Testis (tissue), 3 donors: Measurements from ENCODE around the gene IRF3. TPM values are rescaled to one million over a fixed set of nuclear protein-coding genes. Genes with fewer than 3 reads are reported as not detected.

ENCODE experiments used
- DNase-seq: peaks from one replicate; pipeline ENCODE4 v3.0.0-alpha.2; 2019
- H3K27ac ChIP-seq, 2 donors: fragments of 200-600 bp; sonication (generic); one replicate each; pipeline ENCODE4 v1.5.1; 2019
- H3K27me3 ChIP-seq: fragments of 200-600 bp; sonication (generic); one replicate; pipeline ENCODE4 v1.5.1; 2019
- H3K36me3 ChIP-seq: fragments of 200-600 bp; sonication (generic); one replicate; pipeline ENCODE4 v1.5.1; 2017; ENCODE audit warnings: low read depth; ENCODE audit errors: missing control alignments
- H3K4me1 ChIP-seq: fragments of 200-600 bp; sonication (generic); one replicate; pipeline ENCODE4 v1.5.1; 2019
- H3K4me3 ChIP-seq, 2 donors: fragments of 200-600 bp; sonication (generic); one replicate each; pipeline ENCODE4 v1.5.1; 2017 to 2019
- H3K9me3 ChIP-seq: fragments of 200-600 bp; sonication (generic); one replicate; pipeline ENCODE4 v1.5.1; 2017
- POLR2A ChIP-seq: fragments of 450-650 bp; IDR thresholded peaks from one replicate; pipeline ENCODE4 v1.6.1; 2017; ENCODE audit warnings: antibody characterized with exemption, mild to moderate bottlenecking, moderate library complexity
- WGBS, 2 donors: methylation state at CpG; one replicate each; pipeline ENCODE4 v1.1.5; 2018; 5-methylcytosine and 5-hydroxymethylcytosine counted together
- intact Hi-C: fragments of 100-400 bp; cut with DNase I; formaldehyde crosslinking; loops from one replicate; pipeline ENCODE4 v1.15.1; 2023; ENCODE audit warnings: low total_unique reads
- polyA plus RNA-seq: library from polyadenylated mRNA; stranded (reverse); fragments of 350-450 nt; fragmentation: Illumina TruSeq; extraction: RNeasy Lipid Tissue Mini Kit (QIAGEN cat#74804); gene quantifications from one replicate; pipeline ENCODE4 v1.2.3, GENCODE V29; 2014; ENCODE audit warnings: low read depth, low replicate concordance; ENCODE audit not compliant: insufficient read depth
- total RNA-seq, 2 donors: library from RNA; depleted of rRNA; stranded (reverse); fragments of >200 nt; gene quantifications; one replicate each; pipeline ENCODE4 v1.2.3, GENCODE V29; 2016
- TF ChIP-seq, protein P1 (sequence below), 3 experiments: fragments of 450-650 bp in 2 of 3; fragments of 200-600 bp in 1 of 3; sonication (generic) in 1 of 3; IDR thresholded peaks; one replicate each; pipeline ENCODE4 v1.5.1; 2016 to 2019; ENCODE audit warnings: antibody characterized with exemption in 3 of 3, mild to moderate bottlenecking in 2 of 3, moderate library complexity in 1 of 3

IRF3 gene
- total and polyA plus RNA-seq, 3 donors from 2014 or later = 34.9 to 51.6 (median 50.1) TPM

DNA sequence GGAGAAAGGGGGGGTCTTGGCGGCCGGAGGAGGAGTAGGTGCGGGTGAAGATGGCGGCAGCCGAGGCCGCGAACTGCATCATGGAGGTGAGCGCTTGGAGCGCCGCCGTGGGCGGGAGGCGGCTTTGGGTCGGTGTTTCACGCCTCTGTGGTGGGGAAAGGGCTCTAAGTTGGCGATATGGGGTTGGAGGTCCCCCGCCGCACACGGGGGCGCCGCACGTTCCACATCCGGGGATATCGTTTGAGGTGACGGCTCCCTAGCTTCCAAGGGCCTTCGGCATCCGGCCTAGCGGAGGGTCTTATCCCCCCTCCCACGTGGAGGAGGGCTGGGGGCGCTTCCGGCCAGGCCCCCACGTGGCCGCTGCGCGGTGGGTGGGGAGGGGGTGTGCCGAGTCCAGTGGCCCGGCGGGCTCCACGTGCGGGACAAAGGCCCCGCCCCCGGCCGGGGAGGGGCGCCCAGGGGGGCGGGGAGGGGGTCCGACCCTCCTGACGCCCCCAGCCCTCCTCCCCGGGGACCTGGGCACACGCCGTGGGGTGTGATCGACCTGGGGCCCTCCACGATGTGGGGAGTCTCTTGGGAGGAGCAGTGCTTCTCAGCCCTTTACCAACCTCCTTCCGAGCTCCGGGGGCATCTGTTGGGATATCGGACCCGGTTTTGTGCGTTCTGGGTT, 11.7 kb upstream of the IRF3 start, which contains the start of gene PRMT1:
Gene PRMT1, plus strand, starts transcription at position 41 of the 670 bp plus-strand sequence. Its CDS starts 10 bp downstream, at position 51.
- DNase-seq = no peak
- Histone ChIP-seq H3K27me3 (no peaks in the 10 kb centered on the region), H3K9me3 (no peaks in the 10 kb centered on the region), H3K36me3 (no peaks in the 10 kb centered on the region), H3K4me1 (peaks cover 42% of the 10 kb centered on the region), H3K27ac (peak within 1 kb of the TSS; percentile 79 to 96), H3K4me3 (peak within 1 kb of the TSS; percentile 86 to 91)
- intact Hi-C loops = no loop called here
- TF ChIP-seq, protein P1, sequence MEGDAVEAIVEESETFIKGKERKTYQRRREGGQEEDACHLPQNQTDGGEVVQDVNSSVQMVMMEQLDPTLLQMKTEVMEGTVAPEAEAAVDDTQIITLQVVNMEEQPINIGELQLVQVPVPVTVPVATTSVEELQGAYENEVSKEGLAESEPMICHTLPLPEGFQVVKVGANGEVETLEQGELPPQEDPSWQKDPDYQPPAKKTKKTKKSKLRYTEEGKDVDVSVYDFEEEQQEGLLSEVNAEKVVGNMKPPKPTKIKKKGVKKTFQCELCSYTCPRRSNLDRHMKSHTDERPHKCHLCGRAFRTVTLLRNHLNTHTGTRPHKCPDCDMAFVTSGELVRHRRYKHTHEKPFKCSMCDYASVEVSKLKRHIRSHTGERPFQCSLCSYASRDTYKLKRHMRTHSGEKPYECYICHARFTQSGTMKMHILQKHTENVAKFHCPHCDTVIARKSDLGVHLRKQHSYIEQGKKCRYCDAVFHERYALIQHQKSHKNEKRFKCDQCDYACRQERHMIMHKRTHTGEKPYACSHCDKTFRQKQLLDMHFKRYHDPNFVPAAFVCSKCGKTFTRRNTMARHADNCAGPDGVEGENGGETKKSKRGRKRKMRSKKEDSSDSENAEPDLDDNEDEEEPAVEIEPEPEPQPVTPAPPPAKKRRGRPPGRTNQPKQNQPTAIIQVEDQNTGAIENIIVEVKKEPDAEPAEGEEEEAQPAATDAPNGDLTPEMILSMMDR (IDR thresholded peaks at IDR 0.05) = no peak
- peak; percentile 92 for TF ChIP-seq POLR2A
- 0 to 1% methylated on average over 22 to 37 of the region's 57 CpGs for WGBS, 2 donors

DNA sequence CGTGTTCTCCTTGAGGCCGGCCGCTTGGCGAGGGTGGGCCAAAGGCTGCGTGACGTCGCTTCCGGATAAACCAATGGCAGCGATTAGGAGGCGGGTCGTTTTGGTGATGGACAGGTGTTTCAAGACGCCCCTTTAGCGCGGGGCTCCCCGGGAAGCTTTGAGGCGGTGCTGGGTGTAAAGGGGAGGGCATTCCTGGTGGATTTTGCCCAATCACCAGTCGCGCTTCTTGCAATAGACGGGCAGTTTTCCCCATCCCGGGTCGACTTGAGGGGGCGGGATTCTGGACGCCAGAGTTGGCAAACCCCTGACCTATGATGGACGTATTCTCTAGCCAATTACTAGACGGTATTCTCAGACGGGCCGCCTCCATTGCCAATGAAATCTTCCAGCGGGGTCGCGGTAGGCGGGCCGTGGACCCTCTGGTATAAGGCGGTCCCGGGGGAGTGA, 11.2 kb upstream of the IRF3 start:
- DNase-seq = peak; percentile 100
- Histone ChIP-seq H3K27ac (peak overlapping the region; percentile 79 to 96), H3K4me3 (peak overlapping the region; percentile 86 to 91), H3K27me3 (no peaks in the 10 kb centered on the region), H3K4me1 (peaks cover 42% of the 10 kb centered on the region), H3K36me3 (no peaks in the 10 kb centered on the region), H3K9me3 (no peaks in the 10 kb centered on the region)
- intact Hi-C loops = no loop called here
- no peak for TF ChIP-seq POLR2A
- TF ChIP-seq, protein P1 (IDR thresholded peaks at IDR 0.05) = no peak
- 0 to 1% methylated on average over 32 to 34 of the region's 34 CpGs for WGBS, 2 donors

DNA sequence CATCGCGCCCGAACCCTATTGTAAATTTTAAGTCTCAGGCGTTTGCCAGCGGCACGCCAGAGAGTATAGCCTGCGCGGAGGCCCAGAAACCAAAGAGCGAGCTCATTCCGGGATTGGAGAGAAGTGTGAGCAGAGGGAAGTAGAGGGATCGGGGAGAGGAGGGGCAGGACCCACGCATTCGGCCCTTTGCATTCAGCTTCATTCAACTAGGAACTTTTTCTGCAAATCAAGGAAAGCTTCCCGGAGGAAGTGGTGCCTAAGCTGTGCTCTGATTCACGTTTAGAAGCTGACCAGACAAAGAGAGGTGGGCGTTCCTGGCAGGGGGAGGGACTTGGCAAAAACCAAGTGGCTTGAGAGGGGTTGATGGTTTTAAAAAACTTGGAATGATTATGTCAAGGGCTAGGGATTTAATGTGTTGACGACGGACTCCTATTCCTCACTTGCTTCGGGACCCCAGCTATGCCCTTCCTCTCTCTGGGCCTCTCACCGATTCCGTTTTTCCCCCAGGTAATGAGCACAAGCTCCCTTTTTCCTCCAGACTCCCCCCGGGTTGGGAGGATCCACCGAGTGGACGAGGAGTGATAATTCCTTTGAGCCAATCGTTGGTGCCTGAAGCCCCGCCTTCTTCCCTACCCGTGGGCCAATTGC, 10.6 kb upstream of the IRF3 start:
- Histone ChIP-seq H3K27ac (peak overlapping the region; percentile 75 to 96), H3K36me3 (no peaks in the 10 kb centered on the region), H3K4me3 (peak overlapping the region; percentile 27 to 86), H3K27me3 (no peaks in the 10 kb centered on the region), H3K9me3 (no peaks in the 10 kb centered on the region), H3K4me1 (peaks cover 42% of the 10 kb centered on the region)
- intact Hi-C loops = no loop called here
- DNase-seq = peak; percentile 88
- WGBS, 2 donors = 1% methylated on average over 27 of the region's 27 CpGs
- TF ChIP-seq POLR2A = no peak
- TF ChIP-seq, protein P1 (IDR thresholded peaks at IDR 0.05) = no peak

DNA sequence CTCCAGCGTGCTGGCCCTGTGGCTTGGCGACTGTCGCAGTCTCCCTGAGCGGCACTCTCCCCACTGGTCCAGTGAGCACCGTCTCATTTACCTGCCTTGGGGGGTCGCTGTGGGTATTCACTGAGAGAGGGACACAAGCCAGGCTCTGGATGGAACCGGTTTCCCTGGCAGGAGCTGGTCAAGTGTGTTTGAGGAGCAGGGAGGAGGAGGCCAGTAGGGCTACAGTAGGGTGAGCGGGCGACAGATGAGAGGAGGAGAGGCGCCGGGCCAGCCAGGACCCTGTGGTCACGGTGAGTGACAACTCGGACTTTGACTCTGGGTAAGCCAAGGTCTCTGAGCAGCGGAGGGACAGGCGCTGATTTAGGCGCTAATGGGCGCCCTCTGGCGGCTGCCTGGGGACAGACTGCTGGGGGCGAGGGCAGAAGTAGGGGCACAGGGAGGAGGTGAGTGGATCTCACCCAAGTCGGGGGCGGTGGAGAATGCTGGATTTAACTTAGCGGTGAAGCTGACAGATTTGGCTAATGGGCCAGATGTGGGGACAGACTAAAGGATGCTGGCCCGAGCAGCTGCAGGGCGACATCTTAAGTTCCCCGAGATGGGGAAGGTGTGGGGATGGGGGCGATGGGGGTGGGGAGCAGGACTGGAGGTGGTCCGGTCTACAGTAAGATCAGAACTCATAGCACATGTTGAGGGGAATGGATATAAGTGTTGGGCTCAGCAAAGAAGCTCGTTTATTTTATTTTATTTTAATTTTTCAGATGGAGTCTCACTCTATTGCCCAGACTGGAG, 6.7 kb upstream of the IRF3 start:
- TF ChIP-seq POLR2A = no peak
- TF ChIP-seq, protein P1 (IDR thresholded peaks at IDR 0.05) = peak; percentile 62 to 89 (median 71)
- no peaks in the 10 kb centered on the region for H3K27me3 ChIP-seq
- 42 to 62% methylated on average over 26 to 28 of the region's 28 CpGs for WGBS, 2 donors
- no peaks in the 10 kb centered on the region for H3K9me3 ChIP-seq
- H3K4me1 ChIP-seq = peaks cover 10% of the 10 kb centered on the region
- no peak overlapping the region for H3K4me3 ChIP-seq
- no peaks in the 10 kb centered on the region for H3K36me3 ChIP-seq
- peak; percentile 80 for DNase-seq
- no peak overlapping the region for H3K27ac ChIP-seq
- intact Hi-C loops = no loop called here
